Fibroblast of villous mesenchyme (primary cell): ENCODE measurements around the gene F12. TPM values are rescaled to one million over a fixed set of nuclear protein-coding genes. Genes with fewer than 3 reads are reported as not detected.

Experiments
- DNase-seq: peaks from one replicate; pipeline ENCODE4 v3.0.0-alpha.2; 2010; ENCODE audit warnings: low read depth
- H3K4me3 ChIP-seq: 2 replicates; pipeline ENCODE4 v1.5.1; 2011; ENCODE audit warnings: low read depth, mild to moderate bottlenecking, low read length
- total RNA-seq: library from RNA; depleted of rRNA; stranded (reverse); fragments of >200 nt; gene quantifications from 2 replicates; pipeline ENCODE4 v1.2.3, GENCODE V29; 2012
- TF ChIP-seq, protein P1 (sequence below): IDR thresholded peaks from 2 replicates; pipeline ENCODE4 v1.5.1; 2012; ENCODE audit warnings: low read depth, mild to moderate bottlenecking, low read length; ENCODE audit not compliant: insufficient read depth

Gene F12
- total RNA-seq, 1 donor: 0.43 TPM

DNA sequence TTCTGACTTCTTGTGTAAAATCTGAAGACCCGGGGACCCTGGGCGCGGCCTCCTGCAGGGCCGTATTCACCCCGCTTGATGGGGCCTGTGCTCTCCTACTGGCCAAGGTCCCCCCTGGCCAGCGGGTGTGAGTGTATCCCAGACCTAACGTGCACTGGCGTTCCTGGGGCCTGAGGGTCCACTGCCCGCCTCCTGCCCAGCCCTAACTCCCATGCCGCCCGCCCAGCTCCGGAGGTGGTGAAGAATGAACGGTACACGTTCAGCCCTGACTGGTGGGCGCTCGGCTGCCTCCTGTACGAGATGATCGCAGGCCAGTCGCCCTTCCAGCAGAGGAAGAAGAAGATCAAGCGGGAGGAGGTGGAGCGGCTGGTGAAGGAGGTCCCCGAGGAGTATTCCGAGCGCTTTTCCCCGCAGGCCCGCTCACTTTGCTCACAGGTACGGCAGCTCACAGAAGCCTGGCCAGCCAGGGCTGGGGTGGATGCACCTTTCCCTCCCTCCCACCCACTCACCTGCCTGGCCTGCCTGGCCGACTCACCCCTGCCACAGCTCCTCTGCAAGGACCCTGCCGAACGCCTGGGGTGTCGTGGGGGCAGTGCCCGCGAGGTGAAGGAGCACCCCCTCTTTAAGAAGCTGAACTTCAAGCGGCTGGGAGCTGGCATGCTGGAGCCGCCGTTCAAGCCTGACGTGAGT is 26.6 kb upstream of the F12 start:
- TF ChIP-seq, protein P1, sequence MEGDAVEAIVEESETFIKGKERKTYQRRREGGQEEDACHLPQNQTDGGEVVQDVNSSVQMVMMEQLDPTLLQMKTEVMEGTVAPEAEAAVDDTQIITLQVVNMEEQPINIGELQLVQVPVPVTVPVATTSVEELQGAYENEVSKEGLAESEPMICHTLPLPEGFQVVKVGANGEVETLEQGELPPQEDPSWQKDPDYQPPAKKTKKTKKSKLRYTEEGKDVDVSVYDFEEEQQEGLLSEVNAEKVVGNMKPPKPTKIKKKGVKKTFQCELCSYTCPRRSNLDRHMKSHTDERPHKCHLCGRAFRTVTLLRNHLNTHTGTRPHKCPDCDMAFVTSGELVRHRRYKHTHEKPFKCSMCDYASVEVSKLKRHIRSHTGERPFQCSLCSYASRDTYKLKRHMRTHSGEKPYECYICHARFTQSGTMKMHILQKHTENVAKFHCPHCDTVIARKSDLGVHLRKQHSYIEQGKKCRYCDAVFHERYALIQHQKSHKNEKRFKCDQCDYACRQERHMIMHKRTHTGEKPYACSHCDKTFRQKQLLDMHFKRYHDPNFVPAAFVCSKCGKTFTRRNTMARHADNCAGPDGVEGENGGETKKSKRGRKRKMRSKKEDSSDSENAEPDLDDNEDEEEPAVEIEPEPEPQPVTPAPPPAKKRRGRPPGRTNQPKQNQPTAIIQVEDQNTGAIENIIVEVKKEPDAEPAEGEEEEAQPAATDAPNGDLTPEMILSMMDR: no peak
- H3K4me3 ChIP-seq: no peak overlapping the region
- DNase-seq: no peak

DNA sequence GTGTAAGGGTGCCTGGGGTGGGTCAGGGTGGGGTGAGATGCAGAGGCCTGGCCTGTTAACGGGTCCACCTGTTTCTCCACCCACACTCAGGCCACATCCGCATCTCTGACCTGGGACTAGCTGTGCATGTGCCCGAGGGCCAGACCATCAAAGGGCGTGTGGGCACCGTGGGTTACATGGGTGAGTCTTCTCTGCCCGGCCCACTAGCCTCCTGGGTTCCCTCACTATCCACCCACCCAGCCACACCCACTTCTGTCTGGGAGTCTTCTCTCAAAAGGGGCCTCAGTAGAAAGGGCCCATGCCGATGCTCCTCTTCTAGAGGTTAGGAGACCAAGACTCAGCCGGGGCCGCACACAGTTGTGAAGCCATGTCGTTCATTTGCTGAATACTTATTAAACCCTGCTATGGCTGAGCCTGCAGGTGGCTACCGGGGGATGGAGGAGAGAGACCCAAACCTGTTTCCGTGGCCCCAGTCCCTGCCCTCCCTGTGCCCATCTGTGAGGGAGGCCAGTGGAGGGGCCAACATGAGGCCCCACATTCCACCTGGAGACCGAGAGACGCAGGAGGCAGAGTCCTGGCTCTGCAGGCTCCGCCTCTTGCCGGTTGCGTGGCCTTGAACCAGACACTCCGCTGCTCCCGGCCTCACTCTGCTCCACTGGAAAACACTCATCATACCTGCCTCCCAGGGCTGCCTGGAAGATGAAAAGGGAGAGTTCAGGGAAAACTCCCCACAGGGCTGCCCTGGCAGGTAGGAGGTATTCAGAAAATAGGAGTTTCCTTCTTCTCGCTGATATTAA is 25.8 kb upstream of the F12 start:
- DNase-seq: no peak
- TF ChIP-seq, protein P1: no peak

DNA sequence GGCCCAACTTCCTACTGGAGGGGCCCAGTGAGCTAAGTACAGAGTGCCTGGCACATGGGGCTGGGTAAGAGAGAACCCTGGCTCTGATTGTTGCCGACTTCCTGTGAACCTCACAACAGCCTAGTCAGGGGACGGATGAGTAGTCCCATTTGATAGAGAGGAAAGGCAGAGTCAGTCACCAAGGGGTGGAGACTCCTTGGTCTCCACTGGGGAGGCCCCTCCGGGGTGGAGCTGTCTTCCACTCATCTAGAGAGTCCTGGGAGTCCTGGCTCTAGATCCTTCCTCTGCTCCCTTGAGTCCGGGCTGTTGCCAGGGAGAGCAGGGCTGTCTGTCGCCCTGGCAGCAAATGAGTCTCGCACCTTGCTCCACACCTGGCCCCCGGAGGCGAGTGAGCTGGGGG is 25.1 kb upstream of the F12 start:
- no peak overlapping the region for H3K4me3 ChIP-seq
- TF ChIP-seq, protein P1: no peak
- no peak for DNase-seq

More for the DNA sequence above, 25.8 kb upstream of the F12 start:
- H3K4me3 ChIP-seq: no peak overlapping the region

DNA sequence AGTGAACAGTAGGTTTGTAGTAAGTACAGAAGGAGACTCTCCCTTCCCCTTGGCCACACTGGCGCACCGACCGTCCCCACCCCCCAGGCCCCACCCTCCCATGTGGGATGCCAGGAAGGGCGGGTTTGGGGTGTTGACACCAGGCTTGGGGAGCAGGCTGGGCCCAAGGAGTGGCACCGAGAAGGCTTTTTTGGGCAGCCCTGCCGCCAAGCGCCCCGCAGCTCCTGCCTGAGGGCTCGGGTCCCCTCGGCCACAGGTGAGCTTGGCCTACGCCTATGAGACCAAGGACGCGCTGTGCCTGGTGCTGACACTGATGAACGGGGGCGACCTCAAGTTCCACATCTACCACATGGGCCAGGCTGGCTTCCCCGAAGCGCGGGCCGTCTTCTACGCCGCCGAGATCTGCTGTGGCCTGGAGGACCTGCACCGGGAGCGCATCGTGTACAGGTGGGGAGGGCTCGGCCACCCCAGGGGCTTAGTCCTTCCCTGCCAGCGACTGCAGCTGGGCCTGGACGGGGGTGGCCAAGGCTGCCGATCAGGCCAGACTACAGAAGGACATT is 24.4 kb upstream of the F12 start:
- no peak for DNase-seq
- no peak overlapping the region for H3K4me3 ChIP-seq
- TF ChIP-seq, protein P1: no peak

DNA sequence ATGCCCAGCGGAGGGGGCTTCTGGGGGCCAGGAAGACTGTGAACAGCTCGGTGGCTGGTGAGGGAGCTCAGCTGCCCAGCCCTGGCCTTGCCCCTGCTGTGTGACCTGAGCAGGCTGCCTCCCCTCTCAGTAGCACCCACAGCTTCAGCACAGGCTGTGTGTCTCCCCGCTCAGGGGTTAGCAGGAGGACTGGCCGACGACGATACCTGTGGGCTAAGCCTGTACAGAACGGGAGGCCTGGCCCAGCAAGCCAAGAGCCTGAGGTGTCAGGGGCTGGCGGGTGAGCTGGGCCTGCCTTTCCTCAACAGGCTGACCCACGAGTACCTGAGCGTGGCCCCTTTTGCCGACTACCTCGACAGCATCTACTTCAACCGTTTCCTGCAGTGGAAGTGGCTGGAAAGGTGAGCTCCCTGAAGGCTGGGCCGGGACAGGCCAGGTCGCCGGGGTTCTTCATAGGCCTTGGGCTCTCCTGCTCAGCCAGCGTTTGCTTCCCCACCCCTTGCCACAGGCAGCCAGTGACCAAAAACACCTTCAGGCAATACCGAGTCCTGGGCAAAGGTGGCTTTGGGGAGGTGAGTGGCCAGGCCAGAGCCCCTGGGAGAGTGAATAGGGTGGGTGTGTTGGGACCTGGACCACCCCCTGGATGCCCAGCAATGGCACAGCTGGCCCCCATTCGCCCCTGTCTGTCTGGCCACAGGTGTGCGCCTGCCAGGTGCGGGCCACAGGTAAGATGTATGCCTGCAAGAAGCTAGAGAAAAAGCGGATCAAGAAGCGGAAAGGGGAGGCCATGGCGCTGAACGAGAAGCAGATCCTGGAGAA is 23.7 kb upstream of the F12 start:
- no peak overlapping the region for H3K4me3 ChIP-seq
- no peak for DNase-seq
- TF ChIP-seq, protein P1: no peak

DNA sequence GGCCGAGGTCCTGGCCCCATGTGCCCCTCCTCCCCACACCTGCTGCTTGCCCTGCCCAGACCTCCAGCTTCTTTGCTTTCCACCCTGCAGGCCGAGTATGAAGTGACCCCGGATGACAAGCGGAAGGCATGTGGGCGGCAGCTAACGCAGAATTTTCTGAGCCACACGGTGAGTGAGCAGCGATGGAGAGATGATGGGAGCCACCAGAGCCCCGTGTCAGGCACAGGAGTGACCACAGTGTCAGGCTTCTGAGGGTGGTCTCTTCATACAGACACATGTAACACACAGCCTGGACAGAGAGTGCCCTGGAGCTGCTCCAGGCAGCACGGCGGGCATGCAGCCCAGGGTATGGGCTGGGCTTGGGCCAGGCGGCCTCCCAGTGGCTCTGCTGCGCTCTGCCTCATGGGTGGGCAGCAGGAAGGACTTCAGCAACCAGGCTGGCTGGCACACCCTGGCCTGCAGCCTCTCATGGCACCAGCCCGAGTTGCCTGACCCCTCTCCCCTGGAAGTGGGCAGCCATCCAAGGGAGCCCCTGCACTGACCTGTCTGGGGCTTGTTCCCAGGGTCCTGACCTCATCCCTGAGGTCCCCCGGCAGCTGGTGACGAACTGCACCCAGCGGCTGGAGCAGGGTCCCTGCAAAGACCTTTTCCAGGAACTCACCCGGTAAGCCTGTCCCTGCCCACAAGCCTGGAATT is 22.9 kb upstream of the F12 start:
- DNase-seq: no peak
- TF ChIP-seq, protein P1: no peak
- no peak overlapping the region for H3K4me3 ChIP-seq
